ENCODE data around the gene TRIM47. TPM values are rescaled to one million over a fixed set of nuclear protein-coding genes. Genes with fewer than 3 reads are reported as not detected.

Gene TRIM47
- total and polyA plus RNA-seq, 2 of the 13 experiments (the other 11 are each of a cell fraction or from before 2014, with no cell fraction given): 33.5 to 82.0 TPM

- TF ChIP-seq TBL1XR1 (IDR thresholded peaks at IDR 0.05; ENCODE audit: borderline replicate concordance, low read length, partially characterized antibody) (no peak), ZNF597 (CRISPR knock-in tag; IDR thresholded peaks at IDR 0.05) (no peak; the same call in 1 of the 2 replicates), REXO4 (CRISPR knock-in tag; IDR thresholded peaks at IDR 0.05; ENCODE audit: borderline replicate concordance) (no peak), HMG20B (CRISPR knock-in tag; conservative IDR thresholded peaks at IDR 0.05) (no peak), YEATS4 (CRISPR knock-in tag; IDR thresholded peaks at IDR 0.05; ENCODE audit: borderline replicate concordance) (no peak; the same call in 1 of the 2 replicates), SKI (IDR thresholded peaks at IDR 0.05; ENCODE audit: partially characterized antibody) (no peak), FOXA3 (CRISPR knock-in tag; IDR thresholded peaks at IDR 0.05) (no peak; the same call in 1 of the 2 replicates), KDM4B (CRISPR knock-in tag; IDR thresholded peaks at IDR 0.05) (peak; percentile 47; the same call in 1 of the 2 replicates), KDM3A (CRISPR knock-in tag; IDR thresholded peaks at IDR 0.05; ENCODE audit: low read depth) (no peak), MLLT10 (CRISPR knock-in tag; IDR thresholded peaks at IDR 0.05) (0 out of 2 replicates have a peak, but pooled peaks have one; percentile 52), ARHGAP35 (CRISPR knock-in tag; IDR thresholded peaks at IDR 0.05; ENCODE audit: borderline replicate concordance) (no peak), KDM5A (IDR thresholded peaks at IDR 0.05; ENCODE audit: borderline replicate concordance, low read length) (no peak; the same call in 1 of the 2 replicates), ZNF672 (CRISPR knock-in tag; IDR thresholded peaks at IDR 0.05) (no peak; the same call in 1 of the 2 replicates), ARNT2 (CRISPR knock-in tag; IDR thresholded peaks at IDR 0.05; ENCODE audit: low read depth) (no peak), ZNF761 (CRISPR knock-in tag; conservative IDR thresholded peaks at IDR 0.05) (no peak), POLR2AphosphoS5 (IDR thresholded peaks at IDR 0.05; ENCODE audit: low read depth, low read length) (peak; percentile 56; the same call in 1 of the 2 replicates), SNRNP70 (IDR thresholded peaks at IDR 0.05; ENCODE audit: low read depth, low read length) (no peak), SSRP1 (CRISPR knock-in tag; IDR thresholded peaks at IDR 0.05) (peak; percentile 79; the same call in 1 of the 2 replicates), MTF2 (CRISPR knock-in tag; IDR thresholded peaks at IDR 0.05; ENCODE audit: borderline replicate concordance) (peak; percentile 93; the same call in 1 of the 2 replicates), POGK (CRISPR knock-in tag; conservative IDR thresholded peaks at IDR 0.05) (no peak)
- TF ChIP-seq, protein P1, sequence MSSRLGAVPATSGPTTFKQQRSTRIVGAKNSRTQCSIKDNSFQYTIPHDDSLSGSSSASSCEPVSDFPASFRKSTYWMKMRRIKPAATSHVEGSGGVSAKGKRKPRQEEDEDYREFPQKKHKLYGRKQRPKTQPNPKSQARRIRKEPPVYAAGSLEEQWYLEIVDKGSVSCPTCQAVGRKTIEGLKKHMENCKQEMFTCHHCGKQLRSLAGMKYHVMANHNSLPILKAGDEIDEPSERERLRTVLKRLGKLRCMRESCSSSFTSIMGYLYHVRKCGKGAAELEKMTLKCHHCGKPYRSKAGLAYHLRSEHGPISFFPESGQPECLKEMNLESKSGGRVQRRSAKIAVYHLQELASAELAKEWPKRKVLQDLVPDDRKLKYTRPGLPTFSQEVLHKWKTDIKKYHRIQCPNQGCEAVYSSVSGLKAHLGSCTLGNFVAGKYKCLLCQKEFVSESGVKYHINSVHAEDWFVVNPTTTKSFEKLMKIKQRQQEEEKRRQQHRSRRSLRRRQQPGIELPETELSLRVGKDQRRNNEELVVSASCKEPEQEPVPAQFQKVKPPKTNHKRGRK (CRISPR knock-in tag; IDR thresholded peaks at IDR 0.05): no peak
- TF ChIP-seq, protein P2, sequence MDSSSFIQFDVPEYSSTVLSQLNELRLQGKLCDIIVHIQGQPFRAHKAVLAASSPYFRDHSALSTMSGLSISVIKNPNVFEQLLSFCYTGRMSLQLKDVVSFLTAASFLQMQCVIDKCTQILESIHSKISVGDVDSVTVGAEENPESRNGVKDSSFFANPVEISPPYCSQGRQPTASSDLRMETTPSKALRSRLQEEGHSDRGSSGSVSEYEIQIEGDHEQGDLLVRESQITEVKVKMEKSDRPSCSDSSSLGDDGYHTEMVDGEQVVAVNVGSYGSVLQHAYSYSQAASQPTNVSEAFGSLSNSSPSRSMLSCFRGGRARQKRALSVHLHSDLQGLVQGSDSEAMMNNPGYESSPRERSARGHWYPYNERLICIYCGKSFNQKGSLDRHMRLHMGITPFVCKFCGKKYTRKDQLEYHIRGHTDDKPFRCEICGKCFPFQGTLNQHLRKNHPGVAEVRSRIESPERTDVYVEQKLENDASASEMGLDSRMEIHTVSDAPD (CRISPR knock-in tag; IDR thresholded peaks at IDR 0.05): 0 out of 2 replicates have a peak, but pooled peaks have one; percentile 19
- TF ChIP-seq, protein P3, sequence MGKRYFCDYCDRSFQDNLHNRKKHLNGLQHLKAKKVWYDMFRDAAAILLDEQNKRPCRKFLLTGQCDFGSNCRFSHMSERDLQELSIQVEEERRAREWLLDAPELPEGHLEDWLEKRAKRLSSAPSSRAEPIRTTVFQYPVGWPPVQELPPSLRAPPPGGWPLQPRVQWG (CRISPR knock-in tag; IDR thresholded peaks at IDR 0.05; ENCODE audit: borderline replicate concordance, low read depth): peak; percentile 86; the same call in 1 of the 2 replicates
Observed at GRCh38 chr17:75876938-75877751, 1.2 kb downstream of the TRIM47 start (continued).

All from HepG2 (cell line).